Fibroblast of gingiva (primary cell): ENCODE data around the gene MCCD1.

Experiments
- DNase-seq: peaks from one replicate; pipeline ENCODE4 v3.0.0-alpha.2; 2011; ENCODE audit warnings: low read depth

Gene MCCD1

DNA sequence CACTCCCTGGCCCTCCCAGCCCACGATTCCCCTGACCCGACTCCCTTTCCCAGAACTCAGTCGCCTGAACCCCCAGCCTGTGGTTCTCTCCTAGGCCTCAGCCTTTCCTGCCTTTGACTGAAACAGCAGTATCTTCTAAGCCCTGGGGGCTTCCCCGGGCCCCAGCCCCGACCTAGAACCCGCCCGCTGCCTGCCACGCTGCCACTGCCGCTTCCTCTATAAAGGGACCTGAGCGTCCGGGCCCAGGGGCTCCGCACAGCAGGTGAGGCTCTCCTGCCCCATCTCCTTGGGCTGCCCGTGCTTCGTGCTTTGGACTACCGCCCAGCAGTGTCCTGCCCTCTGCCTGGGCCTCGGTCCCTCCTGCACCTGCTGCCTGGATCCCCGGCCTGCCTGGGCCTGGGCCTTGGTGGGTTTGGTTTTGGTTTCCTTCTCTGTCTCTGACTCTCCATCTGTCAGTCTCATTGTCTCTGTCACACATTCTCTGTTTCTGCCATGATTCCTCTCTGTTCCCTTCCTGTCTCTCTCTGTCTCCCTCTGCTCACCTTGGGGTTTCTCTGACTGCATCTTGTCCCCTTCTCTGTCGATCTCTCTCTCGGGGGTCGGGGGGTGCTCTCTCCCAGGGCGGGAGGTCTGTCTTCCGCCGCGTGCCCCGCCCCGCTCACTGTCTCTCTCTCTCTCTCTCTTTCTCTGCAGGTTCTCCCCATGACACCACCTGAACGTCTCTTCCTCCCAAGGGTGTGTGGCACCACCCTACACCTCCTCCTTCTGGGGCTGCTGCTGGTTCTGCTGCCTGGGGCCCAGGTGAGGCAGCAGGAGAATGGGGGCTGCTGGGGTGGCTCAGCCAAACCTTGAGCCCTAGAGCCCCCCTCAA is 43.5 kb downstream of the MCCD1 start, which contains the start of gene LTA:
TSS of gene LTA (plus strand) at position 249 of the 871 bp plus-strand sequence. CDS start at position 703, 454 bp downstream.
- DNase-seq: no peak

DNA sequence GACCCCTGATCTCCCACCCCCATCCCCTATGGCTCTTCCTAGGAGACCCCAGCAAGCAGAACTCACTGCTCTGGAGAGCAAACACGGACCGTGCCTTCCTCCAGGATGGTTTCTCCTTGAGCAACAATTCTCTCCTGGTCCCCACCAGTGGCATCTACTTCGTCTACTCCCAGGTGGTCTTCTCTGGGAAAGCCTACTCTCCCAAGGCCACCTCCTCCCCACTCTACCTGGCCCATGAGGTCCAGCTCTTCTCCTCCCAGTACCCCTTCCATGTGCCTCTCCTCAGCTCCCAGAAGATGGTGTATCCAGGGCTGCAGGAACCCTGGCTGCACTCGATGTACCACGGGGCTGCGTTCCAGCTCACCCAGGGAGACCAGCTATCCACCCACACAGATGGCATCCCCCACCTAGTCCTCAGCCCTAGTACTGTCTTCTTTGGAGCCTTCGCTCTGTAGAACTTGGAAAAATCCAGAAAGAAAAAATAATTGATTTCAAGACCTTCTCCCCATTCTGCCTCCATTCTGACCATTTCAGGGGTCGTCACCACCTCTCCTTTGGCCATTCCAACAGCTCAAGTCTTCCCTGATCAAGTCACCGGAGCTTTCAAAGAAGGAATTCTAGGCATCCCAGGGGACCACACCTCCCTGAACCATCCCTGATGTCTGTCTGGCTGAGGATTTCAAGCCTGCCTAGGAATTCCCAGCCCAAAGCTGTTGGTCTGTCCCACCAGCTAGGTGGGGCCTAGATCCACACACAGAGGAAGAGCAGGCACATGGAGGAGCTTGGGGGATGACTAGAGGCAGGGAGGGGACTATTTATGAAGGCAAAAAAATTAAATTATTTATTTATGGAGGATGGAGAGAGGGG is 44.7 kb downstream of the MCCD1 start:
- no peak for DNase-seq

DNA sequence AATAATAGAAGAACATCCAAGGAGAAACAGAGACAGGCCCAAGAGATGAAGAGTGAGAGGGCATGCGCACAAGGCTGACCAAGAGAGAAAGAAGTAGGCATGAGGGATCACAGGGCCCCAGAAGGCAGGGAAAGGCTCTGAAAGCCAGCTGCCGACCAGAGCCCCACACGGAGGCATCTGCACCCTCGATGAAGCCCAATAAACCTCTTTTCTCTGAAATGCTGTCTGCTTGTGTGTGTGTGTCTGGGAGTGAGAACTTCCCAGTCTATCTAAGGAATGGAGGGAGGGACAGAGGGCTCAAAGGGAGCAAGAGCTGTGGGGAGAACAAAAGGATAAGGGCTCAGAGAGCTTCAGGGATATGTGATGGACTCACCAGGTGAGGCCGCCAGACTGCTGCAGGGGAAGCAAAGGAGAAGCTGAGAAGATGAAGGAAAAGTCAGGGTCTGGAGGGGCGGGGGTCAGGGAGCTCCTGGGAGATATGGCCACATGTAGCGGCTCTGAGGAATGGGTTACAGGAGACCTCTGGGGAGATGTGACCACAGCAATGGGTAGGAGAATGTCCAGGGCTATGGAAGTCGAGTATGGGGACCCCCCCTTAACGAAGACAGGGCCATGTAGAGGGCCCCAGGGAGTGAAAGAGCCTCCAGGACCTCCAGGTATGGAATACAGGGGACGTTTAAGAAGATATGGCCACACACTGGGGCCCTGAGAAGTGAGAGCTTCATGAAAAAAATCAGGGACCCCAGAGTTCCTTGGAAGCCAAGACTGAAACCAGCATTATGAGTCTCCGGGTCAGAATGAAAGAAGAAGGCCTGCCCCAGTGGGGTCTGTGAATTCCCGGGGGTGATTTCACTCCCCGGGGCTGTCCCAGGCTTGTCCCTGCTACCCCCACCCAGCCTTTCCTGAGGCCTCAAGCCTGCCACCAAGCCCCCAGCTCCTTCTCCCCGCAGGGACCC is 45.6 kb downstream of the MCCD1 start:
- DNase-seq: no peak

DNA sequence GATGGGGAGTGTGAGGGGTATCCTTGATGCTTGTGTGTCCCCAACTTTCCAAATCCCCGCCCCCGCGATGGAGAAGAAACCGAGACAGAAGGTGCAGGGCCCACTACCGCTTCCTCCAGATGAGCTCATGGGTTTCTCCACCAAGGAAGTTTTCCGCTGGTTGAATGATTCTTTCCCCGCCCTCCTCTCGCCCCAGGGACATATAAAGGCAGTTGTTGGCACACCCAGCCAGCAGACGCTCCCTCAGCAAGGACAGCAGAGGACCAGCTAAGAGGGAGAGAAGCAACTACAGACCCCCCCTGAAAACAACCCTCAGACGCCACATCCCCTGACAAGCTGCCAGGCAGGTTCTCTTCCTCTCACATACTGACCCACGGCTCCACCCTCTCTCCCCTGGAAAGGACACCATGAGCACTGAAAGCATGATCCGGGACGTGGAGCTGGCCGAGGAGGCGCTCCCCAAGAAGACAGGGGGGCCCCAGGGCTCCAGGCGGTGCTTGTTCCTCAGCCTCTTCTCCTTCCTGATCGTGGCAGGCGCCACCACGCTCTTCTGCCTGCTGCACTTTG is 46.7 kb downstream of the MCCD1 start, which contains the start of gene TNF:
TSS of gene TNF (plus strand) at position 231 of the 567 bp plus-strand sequence. CDS start at position 408, 177 bp downstream.
- no peak for DNase-seq

DNA sequence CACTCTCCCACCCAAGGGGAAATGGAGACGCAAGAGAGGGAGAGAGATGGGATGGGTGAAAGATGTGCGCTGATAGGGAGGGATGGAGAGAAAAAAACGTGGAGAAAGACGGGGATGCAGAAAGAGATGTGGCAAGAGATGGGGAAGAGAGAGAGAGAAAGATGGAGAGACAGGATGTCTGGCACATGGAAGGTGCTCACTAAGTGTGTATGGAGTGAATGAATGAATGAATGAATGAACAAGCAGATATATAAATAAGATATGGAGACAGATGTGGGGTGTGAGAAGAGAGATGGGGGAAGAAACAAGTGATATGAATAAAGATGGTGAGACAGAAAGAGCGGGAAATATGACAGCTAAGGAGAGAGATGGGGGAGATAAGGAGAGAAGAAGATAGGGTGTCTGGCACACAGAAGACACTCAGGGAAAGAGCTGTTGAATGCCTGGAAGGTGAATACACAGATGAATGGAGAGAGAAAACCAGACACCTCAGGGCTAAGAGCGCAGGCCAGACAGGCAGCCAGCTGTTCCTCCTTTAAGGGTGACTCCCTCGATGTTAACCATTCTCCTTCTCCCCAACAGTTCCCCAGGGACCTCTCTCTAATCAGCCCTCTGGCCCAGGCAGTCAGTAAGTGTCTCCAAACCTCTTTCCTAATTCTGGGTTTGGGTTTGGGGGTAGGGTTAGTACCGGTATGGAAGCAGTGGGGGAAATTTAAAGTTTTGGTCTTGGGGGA is 47.4 kb downstream of the MCCD1 start:
- no peak for DNase-seq

DNA sequence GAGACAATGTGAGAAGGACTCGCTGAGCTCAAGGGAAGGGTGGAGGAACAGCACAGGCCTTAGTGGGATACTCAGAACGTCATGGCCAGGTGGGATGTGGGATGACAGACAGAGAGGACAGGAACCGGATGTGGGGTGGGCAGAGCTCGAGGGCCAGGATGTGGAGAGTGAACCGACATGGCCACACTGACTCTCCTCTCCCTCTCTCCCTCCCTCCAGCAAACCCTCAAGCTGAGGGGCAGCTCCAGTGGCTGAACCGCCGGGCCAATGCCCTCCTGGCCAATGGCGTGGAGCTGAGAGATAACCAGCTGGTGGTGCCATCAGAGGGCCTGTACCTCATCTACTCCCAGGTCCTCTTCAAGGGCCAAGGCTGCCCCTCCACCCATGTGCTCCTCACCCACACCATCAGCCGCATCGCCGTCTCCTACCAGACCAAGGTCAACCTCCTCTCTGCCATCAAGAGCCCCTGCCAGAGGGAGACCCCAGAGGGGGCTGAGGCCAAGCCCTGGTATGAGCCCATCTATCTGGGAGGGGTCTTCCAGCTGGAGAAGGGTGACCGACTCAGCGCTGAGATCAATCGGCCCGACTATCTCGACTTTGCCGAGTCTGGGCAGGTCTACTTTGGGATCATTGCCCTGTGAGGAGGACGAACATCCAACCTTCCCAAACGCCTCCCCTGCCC is 48.3 kb downstream of the MCCD1 start:
- no peak for DNase-seq

DNA sequence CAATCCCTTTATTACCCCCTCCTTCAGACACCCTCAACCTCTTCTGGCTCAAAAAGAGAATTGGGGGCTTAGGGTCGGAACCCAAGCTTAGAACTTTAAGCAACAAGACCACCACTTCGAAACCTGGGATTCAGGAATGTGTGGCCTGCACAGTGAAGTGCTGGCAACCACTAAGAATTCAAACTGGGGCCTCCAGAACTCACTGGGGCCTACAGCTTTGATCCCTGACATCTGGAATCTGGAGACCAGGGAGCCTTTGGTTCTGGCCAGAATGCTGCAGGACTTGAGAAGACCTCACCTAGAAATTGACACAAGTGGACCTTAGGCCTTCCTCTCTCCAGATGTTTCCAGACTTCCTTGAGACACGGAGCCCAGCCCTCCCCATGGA is 48.8 kb downstream of the MCCD1 start:
- no peak for DNase-seq

DNA sequence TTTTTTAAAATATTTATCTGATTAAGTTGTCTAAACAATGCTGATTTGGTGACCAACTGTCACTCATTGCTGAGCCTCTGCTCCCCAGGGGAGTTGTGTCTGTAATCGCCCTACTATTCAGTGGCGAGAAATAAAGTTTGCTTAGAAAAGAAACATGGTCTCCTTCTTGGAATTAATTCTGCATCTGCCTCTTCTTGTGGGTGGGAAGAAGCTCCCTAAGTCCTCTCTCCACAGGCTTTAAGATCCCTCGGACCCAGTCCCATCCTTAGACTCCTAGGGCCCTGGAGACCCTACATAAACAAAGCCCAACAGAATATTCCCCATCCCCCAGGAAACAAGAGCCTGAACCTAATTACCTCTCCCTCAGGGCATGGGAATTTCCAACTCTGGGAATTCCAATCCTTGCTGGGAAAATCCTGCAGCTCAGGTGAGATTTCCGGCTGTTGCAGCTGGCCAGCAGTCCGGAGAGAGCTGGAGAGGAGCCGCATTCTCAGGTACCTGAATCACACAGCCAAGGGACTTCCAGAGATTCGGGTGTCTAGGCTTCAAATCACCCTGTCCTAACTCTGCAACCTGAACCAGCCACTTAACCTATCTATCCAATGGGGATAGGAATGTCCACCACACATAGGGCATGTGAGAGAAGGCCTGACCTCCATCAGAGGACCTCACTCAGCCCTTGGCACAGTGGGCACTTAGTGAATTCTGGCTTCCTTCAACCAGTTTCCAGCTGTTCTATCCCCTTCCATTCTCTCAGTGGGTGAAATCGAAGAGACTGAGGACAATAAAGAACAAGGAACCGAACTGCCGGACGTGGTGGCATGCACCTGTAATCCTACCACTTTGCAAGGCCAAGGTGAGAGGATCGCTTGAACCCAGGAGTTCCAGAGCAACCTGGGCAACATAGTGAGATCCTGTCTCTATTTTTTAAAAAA is 49.7 kb downstream of the MCCD1 start:
- no peak for DNase-seq

DNA sequence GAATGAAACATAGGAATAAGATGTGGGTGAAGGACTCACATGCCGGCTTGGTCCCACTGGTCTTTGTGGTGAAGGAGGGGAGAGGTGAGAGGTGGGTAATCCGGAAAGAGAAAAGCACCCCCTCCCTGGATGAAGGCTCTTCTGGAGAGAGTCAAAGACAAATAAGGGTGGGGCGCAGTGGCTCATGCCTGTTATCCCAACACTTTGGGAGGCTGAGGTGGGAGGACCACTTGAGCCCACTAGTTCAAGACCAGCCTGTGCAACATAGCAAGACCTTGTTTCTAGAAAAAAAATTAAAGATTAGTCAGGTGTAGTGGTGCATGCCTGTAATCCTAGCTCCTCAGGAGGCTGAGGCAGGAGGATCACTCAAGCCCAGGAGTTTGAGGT is 50.4 kb downstream of the MCCD1 start:
- DNase-seq: no peak
